Heart left ventricle (tissue), 13 donors: ENCODE data around the gene UCMA.

ENCODE experiments used
- CTCF ChIP-seq, 12 donors: fragments of 200-600 bp; sonication (generic) in 4 of 12; IDR thresholded peaks; one replicate each; pipeline versions ENCODE4 v1.5.0 to v1.8.0; 2018 to 2022; ENCODE audit warnings: antibody characterized with exemption in 12 of 12, mild to moderate bottlenecking in 5 of 12
- POLR2A ChIP-seq, 2 donors: fragments of 450-650 bp; IDR thresholded peaks; one replicate each; pipeline ENCODE4 v1.6.1; 2017; ENCODE audit warnings: antibody characterized with exemption in 2 of 2, mild to moderate bottlenecking in 2 of 2, moderate library complexity in 2 of 2
- donor health status: ischemic (EF 13 %, LVEDD 7.1; RV severe dilation, severe dysfunction).
- donor health status: DM: no; HTN: yes; CAD: no.
- donor health status: DM: no; HTN: no; CAD: no.
- donor health status: ischemic (EF 25% LVEDD 6.9; RV normal size, moderate dysfunction).
- donor health status: ischemic (EF 25% LVEDD 5.7; RV mildly dilated, moderate dysfunction).
- donor health status: ischemic (EF 35%, LVEDD 5.7; RV mildly dilated, moderate dysfunction).
- donor health status: nonischemic (EF 11% LVEDD 7.7; RV severe dilation, severe dysfunction).
- donor health status: DM: yes; HTN: yes; CAD: no.
- donor health status: PGD.
- donor health status: ischemic (EF 29% LVEDD 5.4; RV normal size, mild dysfunction).
- donor health status: nonischemic (EF 23%, LVEDD 6.1; RV moderate dilation, normal function).

- TF ChIP-seq CTCF (IDR thresholded peaks at IDR 0.05) = no peak
- TF ChIP-seq POLR2A (IDR thresholded peaks at IDR 0.05) = no peak
Measured at GRCh38 chr10:13247784-13248183, 13.6 kb upstream of the UCMA start.
